ENCODE data around the gene FBRSL1. TPM values are rescaled to one million over a fixed set of nuclear protein-coding genes. Genes with fewer than 3 reads are reported as not detected.
"Not testable (repeated sequence)": the region's sequence is repeated elsewhere in the genome, so short reads cannot be mapped to it uniquely, and the experiment has no call there.

Gene FBRSL1
- total RNA-seq, 1 donor from 2014 or later = 58.6 TPM

DNA sequence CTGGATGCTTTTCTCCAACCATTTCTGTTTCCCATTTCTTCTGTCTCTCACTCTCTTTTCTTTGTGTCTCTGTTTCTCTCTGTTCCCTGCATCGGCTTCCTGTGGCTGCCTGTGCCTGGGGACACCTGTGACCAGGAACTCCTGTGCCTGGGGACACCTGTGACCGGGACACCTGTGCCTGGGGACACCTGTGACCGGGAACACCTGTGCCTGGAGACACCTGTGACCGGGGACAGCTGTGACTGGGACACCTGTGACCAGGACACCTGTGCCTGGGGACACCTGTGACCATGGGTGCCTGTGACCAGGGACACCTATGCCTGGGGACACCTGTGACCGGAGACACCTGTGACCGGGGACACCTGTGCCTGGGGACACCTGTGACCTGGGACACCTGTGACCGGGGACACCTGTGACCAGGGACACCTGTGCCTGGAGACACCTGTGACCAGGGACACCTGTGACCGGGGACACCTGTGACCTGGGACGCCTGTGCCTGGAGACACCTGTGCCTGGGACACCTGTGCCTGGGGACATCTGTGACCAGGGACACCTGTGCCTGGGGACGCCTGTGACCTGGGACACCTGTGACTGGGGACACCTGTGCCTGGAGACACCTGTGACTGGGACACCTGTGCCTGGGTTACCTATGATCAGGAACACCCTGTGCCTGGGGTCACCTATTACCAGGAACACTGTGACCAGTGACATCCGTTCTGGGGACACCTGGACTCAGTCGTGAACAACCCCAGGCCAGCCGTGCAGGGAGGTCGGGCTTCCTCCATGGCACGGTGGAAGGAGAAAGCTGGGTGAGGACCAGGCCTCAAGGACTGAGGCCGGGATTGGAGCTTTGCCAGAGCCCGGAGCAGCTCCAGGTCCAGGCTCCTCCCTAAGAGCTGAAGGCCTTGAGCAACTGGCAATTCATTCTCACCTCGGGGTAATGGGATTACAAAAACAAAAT lies 23.4 kb upstream of the FBRSL1 start:
- ATAC-seq (ENCODE audit: poor library complexity) = no peak
- peak; percentile 40 for DNase-seq
- intact Hi-C loops (cut with DNase I) = no loop called here

DNA sequence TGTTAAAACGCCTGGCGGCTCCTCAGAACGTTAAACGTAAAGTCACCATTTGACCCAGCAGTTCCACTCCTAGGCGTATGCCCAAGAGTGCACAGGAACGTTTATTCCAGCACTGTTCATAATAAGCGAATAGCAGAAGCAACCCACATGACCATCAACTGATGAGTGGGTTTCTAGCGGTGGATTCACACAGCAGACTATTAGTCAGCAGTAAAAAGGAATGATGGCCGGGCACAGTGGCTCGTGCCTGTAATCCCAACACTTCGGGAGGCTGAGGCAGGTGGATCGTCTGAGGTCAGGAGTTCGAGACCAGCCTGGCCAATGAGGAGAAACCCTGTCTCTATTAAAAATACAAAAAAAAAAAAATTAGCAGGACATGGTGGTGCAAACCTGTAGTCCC lies 22.4 kb upstream of the FBRSL1 start:
- peak; percentile 4 for DNase-seq
- ATAC-seq (ENCODE audit: poor library complexity) = no peak
- intact Hi-C loops (cut with DNase I) = no loop called here

DNA sequence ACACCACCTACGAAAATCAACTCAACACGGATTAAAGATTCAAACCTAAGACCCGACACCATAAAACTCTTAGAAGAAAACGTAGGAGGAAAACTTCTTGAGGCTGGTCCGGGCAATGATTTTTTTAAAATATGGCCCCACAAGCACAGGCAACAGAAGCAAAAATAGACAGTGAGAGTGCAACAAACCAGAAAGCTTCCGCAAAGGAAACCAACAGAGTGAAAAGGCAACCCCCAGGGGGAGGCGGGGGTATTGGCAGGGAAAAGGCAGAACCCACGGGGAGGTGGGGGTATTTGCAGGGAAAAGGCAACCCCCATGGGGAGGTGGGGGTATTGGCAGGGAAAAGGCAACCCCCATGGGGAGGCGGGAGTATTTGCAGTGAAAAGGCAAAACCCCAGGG lies 20.5 kb upstream of the FBRSL1 start:
- ATAC-seq (ENCODE audit: poor library complexity) (no peak), DNase-seq (no peak)
- intact Hi-C loops (cut with DNase I) = no loop called here

- ATAC-seq (ENCODE audit: poor library complexity) (no peak), DNase-seq (no peak)
- intact Hi-C loops (cut with DNase I) = no loop called here
Measured at GRCh38 chr12:132470397-132470796, 19.6 kb upstream of the FBRSL1 start.

- ATAC-seq (ENCODE audit: poor library complexity) (peak; percentile 87), DNase-seq (peak; percentile 44)
- intact Hi-C loops (cut with DNase I) = no loop called here
Measured at GRCh38 chr12:132471011-132471857, 18.7 kb upstream of the FBRSL1 start.

GRCh38 chr12:132471858-132472255 lies 18.1 kb upstream of the FBRSL1 start:
- intact Hi-C loops (cut with DNase I) = no loop called here
- ATAC-seq (ENCODE audit: poor library complexity) (no peak), DNase-seq (peak; percentile 19)

DNA sequence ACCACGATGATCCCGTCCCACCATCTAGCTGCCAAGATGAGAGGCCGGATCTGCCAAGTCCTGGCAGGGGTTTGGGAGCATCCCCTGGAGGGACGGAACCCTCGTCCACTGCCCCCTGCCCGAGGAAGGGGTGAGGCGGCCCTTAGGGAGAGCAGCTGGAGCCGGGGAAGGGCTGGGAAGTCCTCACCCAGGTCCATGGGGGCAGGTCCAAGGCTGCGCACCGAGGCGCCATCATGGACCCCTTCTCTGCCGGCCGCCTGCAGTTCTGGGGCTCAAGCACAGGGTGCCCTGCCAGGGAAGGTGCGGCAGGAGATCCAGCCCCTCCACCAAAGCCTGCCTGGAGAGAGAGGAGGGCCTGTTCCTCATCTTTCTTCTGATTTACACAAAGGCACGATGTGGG lies 17.6 kb upstream of the FBRSL1 start:
- DNase-seq (peak; percentile 27), ATAC-seq (ENCODE audit: poor library complexity) (no peak)
- intact Hi-C loops (cut with DNase I) = no loop called here

GRCh38 chr12:132474237-132474741 lies 15.7 kb upstream of the FBRSL1 start:
- ATAC-seq (ENCODE audit: poor library complexity) = no peak
- intact Hi-C loops (cut with DNase I) = no loop called here
- DNase-seq = peak; percentile 18

DNA sequence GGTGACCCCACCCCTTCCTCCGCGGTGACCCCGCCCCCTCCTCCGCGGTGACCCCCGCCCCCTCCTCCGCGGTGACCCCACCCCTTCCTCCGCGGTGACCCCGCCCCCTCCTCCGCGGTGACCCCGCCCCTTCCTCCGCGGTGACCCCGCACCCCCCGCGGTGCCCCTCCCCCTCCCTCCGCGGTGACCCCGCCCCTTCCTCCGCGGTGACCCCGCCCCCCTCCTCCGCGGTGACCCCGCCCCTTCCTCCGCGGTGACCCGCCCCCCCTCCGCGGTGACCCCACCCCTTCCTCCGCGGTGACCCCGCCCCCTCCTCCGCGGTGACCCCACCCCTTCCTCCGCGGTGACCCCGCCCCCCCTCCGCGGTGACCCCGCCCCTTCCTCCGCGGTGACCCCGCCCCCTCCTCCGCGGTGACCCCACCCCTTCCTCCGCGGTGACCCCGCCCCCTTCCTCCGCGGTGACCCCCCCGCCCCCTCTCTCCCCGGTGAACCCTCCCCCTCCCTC lies 15.1 kb upstream of the FBRSL1 start:
- ATAC-seq (ENCODE audit: poor library complexity); DNase-seq; intact Hi-C loops (cut with DNase I): not testable (repeated sequence)

- intact Hi-C loops (cut with DNase I) = no loop called here
- DNase-seq (peak; percentile 19), ATAC-seq (ENCODE audit: poor library complexity) (no peak)
Measured at GRCh38 chr12:132475304-132476037, 14.5 kb upstream of the FBRSL1 start.

- ATAC-seq (ENCODE audit: poor library complexity) (no peak), DNase-seq (peak; percentile 42)
- intact Hi-C loops (cut with DNase I) = no loop called here
Measured at GRCh38 chr12:132476038-132476414, 13.9 kb upstream of the FBRSL1 start.

DNA sequence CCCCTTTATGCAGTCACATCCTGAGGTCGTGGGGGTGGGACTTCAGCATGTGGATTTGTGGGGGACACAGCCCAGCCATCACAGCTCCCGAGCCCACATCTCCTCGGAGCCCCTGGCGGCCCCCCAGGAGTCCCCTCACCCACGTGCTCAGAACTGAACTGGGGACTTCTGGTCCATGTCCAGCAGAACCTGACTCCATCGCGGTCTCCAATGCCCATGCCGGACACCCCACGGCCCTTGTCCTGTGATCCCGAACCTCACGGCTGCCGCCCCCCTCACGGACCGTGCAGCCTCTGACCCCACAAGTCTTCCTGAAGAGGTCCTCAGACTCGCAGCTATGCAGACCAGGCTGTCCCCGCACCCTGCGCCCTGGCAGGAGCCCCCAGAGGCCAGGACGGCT lies 13.5 kb upstream of the FBRSL1 start:
- peak; percentile 27 for DNase-seq
- ATAC-seq (ENCODE audit: poor library complexity) = no peak
- intact Hi-C loops (cut with DNase I) = no loop called here

DNA sequence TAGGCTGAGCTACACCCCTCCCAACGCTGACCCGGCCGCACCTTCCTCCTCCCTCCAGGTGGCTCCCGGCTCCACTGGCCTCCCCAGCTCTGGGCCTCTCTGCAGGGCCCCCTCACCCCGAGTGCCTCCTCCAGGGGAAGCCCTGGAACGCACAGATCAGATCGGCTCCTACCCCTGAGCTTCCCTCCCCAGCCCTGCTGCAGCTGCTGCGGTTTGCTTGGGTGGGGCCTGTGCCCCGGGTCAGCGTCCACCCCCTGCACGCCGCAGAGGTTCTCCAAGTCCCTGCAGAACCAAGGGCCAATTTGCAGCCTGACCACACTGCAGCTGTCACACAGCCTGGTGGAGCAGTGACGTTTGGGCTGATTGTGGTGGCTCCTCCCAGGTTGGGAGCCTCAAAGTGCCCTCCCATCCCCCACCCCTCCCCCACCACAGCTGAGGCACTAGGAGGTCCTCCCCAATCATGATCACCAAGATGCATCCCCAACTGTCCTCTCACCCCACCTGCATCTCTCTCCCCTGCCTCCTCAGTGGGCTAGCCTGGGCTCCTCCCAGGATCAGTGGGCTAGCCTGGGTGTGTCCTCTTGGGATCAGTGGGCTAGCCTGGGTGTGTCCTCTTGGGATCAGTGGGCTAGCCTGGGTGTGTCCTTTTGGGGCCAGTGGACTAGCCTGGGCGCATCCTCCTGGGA lies 12.8 kb upstream of the FBRSL1 start:
- ATAC-seq (ENCODE audit: poor library complexity) (peak; percentile 31), DNase-seq (peak; percentile 40)
- intact Hi-C loops (cut with DNase I) = no loop called here

DNA sequence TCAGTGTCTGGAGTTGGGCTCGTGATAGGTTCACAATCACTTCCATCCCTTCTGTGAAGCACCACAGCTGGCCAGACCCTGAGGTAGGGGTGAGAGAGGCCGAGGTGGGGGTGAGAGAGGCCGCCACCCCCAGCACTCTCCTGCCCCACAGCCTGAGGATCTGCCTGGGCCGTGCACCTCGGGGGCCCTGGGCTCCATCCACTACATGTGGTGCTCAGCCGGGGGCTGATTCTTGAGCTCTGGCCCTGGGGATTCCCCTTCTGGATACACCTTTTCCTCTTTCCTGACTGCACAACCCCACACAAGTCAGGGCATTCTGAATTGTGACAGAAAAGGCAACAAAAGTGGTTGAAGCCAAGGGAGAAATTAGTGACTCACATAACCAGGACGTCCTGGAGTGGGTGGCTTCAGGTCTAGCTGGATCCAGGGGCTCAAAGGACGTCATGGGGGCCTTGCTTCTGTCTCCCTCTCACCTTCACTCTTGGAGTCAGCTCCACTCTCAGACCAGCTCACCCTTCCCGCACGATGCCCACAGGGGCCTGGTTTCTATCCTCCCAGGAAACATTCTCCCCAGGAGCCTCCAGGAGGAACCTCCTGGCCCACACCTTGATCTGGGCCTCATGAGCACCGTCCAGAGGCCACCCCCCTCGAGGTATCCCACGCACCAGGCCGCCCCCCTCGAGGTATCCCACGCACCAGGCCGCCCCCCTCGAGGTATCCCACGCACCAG lies 12.1 kb upstream of the FBRSL1 start:
- DNase-seq (peak; percentile 24), ATAC-seq (ENCODE audit: poor library complexity) (no peak)
- intact Hi-C loops (cut with DNase I) = no loop called here

- intact Hi-C loops (cut with DNase I) = no loop called here
- ATAC-seq (ENCODE audit: poor library complexity) = no peak
- peak; percentile 25 for DNase-seq
Measured at GRCh38 chr12:132478433-132478803, 11.5 kb upstream of the FBRSL1 start.

DNA sequence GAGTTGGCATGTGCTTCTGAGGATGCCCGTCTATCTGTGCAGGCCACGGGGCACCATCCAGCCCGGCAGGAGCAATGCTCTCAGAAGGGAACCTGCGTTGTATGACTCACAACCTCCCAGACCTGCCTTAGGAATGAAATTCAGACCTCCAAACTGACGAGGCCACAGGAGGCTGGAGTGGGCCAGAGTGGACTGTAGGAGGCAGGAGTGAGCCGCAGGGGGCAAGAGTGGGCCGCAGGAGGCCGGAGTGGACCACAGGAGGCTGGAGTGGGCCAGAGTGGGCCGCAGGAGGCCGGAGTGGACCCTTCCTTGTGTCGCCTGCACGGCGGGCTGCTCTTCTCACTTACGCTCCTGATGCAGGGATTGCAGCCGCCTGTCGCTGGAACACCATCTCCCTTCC lies 11.1 kb upstream of the FBRSL1 start:
- peak; percentile 31 for DNase-seq
- intact Hi-C loops (cut with DNase I) = no loop called here

DNA sequence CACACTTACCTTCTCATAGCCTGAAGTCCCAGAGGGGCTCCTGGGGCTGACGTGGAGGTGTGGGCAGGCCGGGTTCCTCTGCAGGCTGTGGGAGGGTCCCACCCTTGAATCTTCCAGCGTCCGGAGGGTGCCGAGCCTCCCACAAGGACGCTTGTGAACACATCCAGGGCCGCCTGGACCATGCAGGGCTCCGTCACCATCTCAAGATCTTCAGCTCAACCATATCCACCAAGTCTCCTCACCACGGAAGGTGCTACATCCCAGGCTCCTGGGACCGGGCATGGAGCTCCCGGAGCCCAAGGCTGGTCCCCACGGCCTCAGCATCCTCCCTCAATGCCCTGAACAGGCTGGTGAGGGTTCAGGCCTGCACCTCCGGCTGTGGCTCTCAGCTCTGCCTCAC lies 10.7 kb upstream of the FBRSL1 start:
- intact Hi-C loops (cut with DNase I) = no loop called here
- DNase-seq = no peak
- ATAC-seq (ENCODE audit: poor library complexity) = no peak

More for the DNA sequence above, 11.1 kb upstream of the FBRSL1 start:
- ATAC-seq (ENCODE audit: poor library complexity) = no peak
